ENCODE data around the gene MTCP1.

The MTCP1 gene

GRCh38 chrX:155056877-155057792 lies 13.8 kb downstream of the MTCP1 start:
- no peak for TF ChIP-seq FOXP2 (optimal IDR thresholded peaks at IDR 0.05; ENCODE audit: borderline replicate concordance, extremely low read depth, extremely low read length, insufficient read depth)
- no peak for TF ChIP-seq TAF1 (IDR thresholded peaks at IDR 0.05; ENCODE audit: borderline replicate concordance, insufficient read depth, low read length)
- TF ChIP-seq POLR2AphosphoS5 (IDR thresholded peaks at IDR 0.05; ENCODE audit: low read depth, low read length): no peak
- no peak for TF ChIP-seq SIN3A (IDR thresholded peaks at IDR 0.05; ENCODE audit: borderline replicate concordance, insufficient read depth, low read length)
- TF ChIP-seq, protein P1, sequence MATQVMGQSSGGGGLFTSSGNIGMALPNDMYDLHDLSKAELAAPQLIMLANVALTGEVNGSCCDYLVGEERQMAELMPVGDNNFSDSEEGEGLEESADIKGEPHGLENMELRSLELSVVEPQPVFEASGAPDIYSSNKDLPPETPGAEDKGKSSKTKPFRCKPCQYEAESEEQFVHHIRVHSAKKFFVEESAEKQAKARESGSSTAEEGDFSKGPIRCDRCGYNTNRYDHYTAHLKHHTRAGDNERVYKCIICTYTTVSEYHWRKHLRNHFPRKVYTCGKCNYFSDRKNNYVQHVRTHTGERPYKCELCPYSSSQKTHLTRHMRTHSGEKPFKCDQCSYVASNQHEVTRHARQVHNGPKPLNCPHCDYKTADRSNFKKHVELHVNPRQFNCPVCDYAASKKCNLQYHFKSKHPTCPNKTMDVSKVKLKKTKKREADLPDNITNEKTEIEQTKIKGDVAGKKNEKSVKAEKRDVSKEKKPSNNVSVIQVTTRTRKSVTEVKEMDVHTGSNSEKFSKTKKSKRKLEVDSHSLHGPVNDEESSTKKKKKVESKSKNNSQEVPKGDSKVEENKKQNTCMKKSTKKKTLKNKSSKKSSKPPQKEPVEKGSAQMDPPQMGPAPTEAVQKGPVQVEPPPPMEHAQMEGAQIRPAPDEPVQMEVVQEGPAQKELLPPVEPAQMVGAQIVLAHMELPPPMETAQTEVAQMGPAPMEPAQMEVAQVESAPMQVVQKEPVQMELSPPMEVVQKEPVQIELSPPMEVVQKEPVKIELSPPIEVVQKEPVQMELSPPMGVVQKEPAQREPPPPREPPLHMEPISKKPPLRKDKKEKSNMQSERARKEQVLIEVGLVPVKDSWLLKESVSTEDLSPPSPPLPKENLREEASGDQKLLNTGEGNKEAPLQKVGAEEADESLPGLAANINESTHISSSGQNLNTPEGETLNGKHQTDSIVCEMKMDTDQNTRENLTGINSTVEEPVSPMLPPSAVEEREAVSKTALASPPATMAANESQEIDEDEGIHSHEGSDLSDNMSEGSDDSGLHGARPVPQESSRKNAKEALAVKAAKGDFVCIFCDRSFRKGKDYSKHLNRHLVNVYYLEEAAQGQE (IDR thresholded peaks at IDR 0.05; ENCODE audit: insufficient read depth in 1 of 2, low read depth in 2 of 2, low read length in 2 of 2): peak; percentile 58 to 80; a peak in 3 of 4 replicates

DNA sequence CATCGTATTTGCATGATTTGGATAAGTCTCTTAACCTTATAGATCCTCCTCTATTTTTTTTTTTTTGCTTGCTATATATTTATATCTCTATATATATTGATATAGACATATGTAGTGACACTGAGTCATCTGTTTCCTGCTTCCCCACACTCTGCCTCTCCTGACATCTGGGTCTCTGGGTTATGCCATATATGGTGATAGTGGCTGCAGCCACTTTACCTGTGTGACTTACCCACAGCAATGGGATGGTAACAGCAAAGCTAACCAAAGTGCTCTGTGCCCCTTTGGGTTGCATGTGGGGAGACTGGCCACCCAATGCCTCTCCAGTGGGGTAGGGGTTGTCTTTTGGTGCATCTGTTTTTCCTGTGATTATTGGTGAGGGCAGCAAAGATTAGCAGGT lies 14.5 kb downstream of the MTCP1 start:
- no peak for TF ChIP-seq TAF1 (IDR thresholded peaks at IDR 0.05; ENCODE audit: borderline replicate concordance, insufficient read depth, low read length)
- TF ChIP-seq FOXP2 (optimal IDR thresholded peaks at IDR 0.05; ENCODE audit: borderline replicate concordance, extremely low read depth, extremely low read length, insufficient read depth): no peak
- TF ChIP-seq, protein P1 (IDR thresholded peaks at IDR 0.05; ENCODE audit: insufficient read depth in 1 of 2, low read depth in 2 of 2, low read length in 2 of 2): no peak
- TF ChIP-seq POLR2AphosphoS5 (IDR thresholded peaks at IDR 0.05; ENCODE audit: low read depth, low read length): no peak
- TF ChIP-seq SIN3A (IDR thresholded peaks at IDR 0.05; ENCODE audit: borderline replicate concordance, insufficient read depth, low read length): no peak

DNA sequence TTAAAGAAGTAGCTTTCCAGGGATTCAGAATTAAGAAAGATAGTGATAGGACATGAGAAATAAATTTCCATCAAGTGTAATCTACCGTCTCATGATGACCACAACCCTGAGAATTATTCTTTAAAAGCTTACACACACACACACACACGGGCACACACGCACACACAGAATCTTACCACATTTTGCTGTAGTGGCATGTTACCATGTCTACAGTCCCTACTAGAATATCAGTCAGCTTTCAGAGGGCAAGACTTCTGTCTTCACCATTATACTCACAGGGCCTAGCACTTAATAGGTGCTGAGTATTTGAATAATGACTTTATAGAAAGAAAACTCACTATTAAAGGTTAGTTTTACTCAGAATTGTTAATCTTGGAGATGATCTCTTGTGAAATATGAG lies 15.4 kb downstream of the MTCP1 start:
- TF ChIP-seq, protein P1 (IDR thresholded peaks at IDR 0.05; ENCODE audit: insufficient read depth in 1 of 2, low read depth in 2 of 2, low read length in 2 of 2): no peak
- TF ChIP-seq TAF1 (IDR thresholded peaks at IDR 0.05; ENCODE audit: borderline replicate concordance, insufficient read depth, low read length): no peak
- TF ChIP-seq SIN3A (IDR thresholded peaks at IDR 0.05; ENCODE audit: borderline replicate concordance, insufficient read depth, low read length): no peak
- TF ChIP-seq POLR2AphosphoS5 (IDR thresholded peaks at IDR 0.05; ENCODE audit: low read depth, low read length): no peak
- TF ChIP-seq FOXP2 (optimal IDR thresholded peaks at IDR 0.05; ENCODE audit: borderline replicate concordance, extremely low read depth, extremely low read length, insufficient read depth): no peak

GRCh38 chrX:155054255-155054654 lies 16.7 kb downstream of the MTCP1 start:
- TF ChIP-seq FOXP2 (optimal IDR thresholded peaks at IDR 0.05; ENCODE audit: borderline replicate concordance, extremely low read depth, extremely low read length, insufficient read depth): no peak
- no peak for TF ChIP-seq TAF1 (IDR thresholded peaks at IDR 0.05; ENCODE audit: borderline replicate concordance, insufficient read depth, low read length)
- no peak for TF ChIP-seq SIN3A (IDR thresholded peaks at IDR 0.05; ENCODE audit: borderline replicate concordance, insufficient read depth, low read length)
- no peak for TF ChIP-seq POLR2AphosphoS5 (IDR thresholded peaks at IDR 0.05; ENCODE audit: low read depth, low read length)
- TF ChIP-seq, protein P1 (IDR thresholded peaks at IDR 0.05; ENCODE audit: insufficient read depth in 1 of 2, low read depth in 2 of 2, low read length in 2 of 2): no peak

Measured in PFSK-1 (cell line).